ENCODE results near the gene LLGL1.

Gene LLGL1

GRCh38 chr17:18229771-18230170 lies 4.3 kb downstream of the LLGL1 start:
- no peak for DNase-seq (ENCODE audit: low read depth in 2 of 2)

- DNase-seq (ENCODE audit: low read depth in 2 of 2) = no peak
Observed at GRCh38 chr17:18230288-18231141, 5.1 kb downstream of the LLGL1 start.

GRCh38 chr17:18231164-18231563 lies 5.7 kb downstream of the LLGL1 start:
- DNase-seq (ENCODE audit: low read depth in 2 of 2) = no peak

- no peak for DNase-seq (ENCODE audit: low read depth in 2 of 2)
Observed at GRCh38 chr17:18233803-18234518, 8.5 kb downstream of the LLGL1 start.

GRCh38 chr17:18234853-18235380 lies 9.5 kb downstream of the LLGL1 start:
- DNase-seq (ENCODE audit: low read depth in 2 of 2) = no peak

GRCh38 chr17:18235743-18236256 lies 10.4 kb downstream of the LLGL1 start:
- no peak for DNase-seq (ENCODE audit: low read depth in 2 of 2)

- no peak for DNase-seq (ENCODE audit: low read depth in 2 of 2)
Observed at GRCh38 chr17:18236494-18236893, 11.1 kb downstream of the LLGL1 start.

- no peak for DNase-seq (ENCODE audit: low read depth in 2 of 2)
Observed at GRCh38 chr17:18237461-18237860, 12.0 kb downstream of the LLGL1 start.

GRCh38 chr17:18238299-18238698 lies 12.9 kb downstream of the LLGL1 start:
- DNase-seq (ENCODE audit: low read depth in 2 of 2) = no peak

- DNase-seq (ENCODE audit: low read depth in 2 of 2) = no peak
Observed at GRCh38 chr17:18240449-18240848, 15.0 kb downstream of the LLGL1 start.

- no peak for DNase-seq (ENCODE audit: low read depth in 2 of 2)
Observed at GRCh38 chr17:18241229-18241871, 15.9 kb downstream of the LLGL1 start.

- no peak for DNase-seq (ENCODE audit: low read depth in 2 of 2)
Observed at GRCh38 chr17:18245038-18245776, 19.8 kb downstream of the LLGL1 start.

GRCh38 chr17:18246109-18246725 lies 20.8 kb downstream of the LLGL1 start:
- DNase-seq (ENCODE audit: low read depth in 2 of 2) = no peak

GRCh38 chr17:18246880-18247612 lies 21.6 kb downstream of the LLGL1 start:
- no peak for DNase-seq (ENCODE audit: low read depth in 2 of 2)

GRCh38 chr17:18247613-18248001 lies 22.2 kb downstream of the LLGL1 start:
- DNase-seq (ENCODE audit: low read depth in 2 of 2) = no peak

GRCh38 chr17:18248300-18248731 lies 22.9 kb downstream of the LLGL1 start:
- DNase-seq (ENCODE audit: low read depth in 2 of 2) = peak in 1 of 2 donors; percentile 29

GRCh38 chr17:18248811-18249210 lies 23.4 kb downstream of the LLGL1 start:
- DNase-seq (ENCODE audit: low read depth in 2 of 2) = no peak

- DNase-seq (ENCODE audit: low read depth in 2 of 2) = no peak
Observed at GRCh38 chr17:18250259-18250658, 24.8 kb downstream of the LLGL1 start.

- DNase-seq (ENCODE audit: low read depth in 2 of 2) = no peak
Observed at GRCh38 chr17:18250708-18251107, 25.3 kb downstream of the LLGL1 start.

GRCh38 chr17:18251204-18251603 lies 25.8 kb downstream of the LLGL1 start:
- no peak for DNase-seq (ENCODE audit: low read depth in 2 of 2)
